Fibroblast of lung (primary cell): ENCODE data around the gene P4HTM. TPM values are rescaled to one million over a fixed set of nuclear protein-coding genes. Genes with fewer than 3 reads are reported as not detected.

Experiments
- DNase-seq, 2 donors: peaks; one replicate each; pipeline versions ENCODE4 v3.0.0 to v3.0.0-alpha.2; 2010; ENCODE audit warnings: low read depth in 2 of 2
- H2AFZ ChIP-seq: 2 replicates; pipeline ENCODE4 v1.5.1; 2012; ENCODE audit warnings: low read length, control low read depth, inconsistent platforms
- H3K27ac ChIP-seq: 2 replicates; pipeline ENCODE4 v1.5.1; 2011; ENCODE audit warnings: low read length, control low read depth; ENCODE audit not compliant: insufficient read depth
- H3K27me3 ChIP-seq: 2 replicates; pipeline ENCODE4 v1.5.1; 2011; ENCODE audit warnings: mild to moderate bottlenecking, low read length; ENCODE audit not compliant: control insufficient read depth, insufficient read depth
- H3K36me3 ChIP-seq: 2 replicates; pipeline ENCODE4 v1.5.1; 2011; ENCODE audit warnings: low read length; ENCODE audit not compliant: control insufficient read depth, insufficient read depth
- H3K4me1 ChIP-seq: 2 replicates; pipeline ENCODE4 v1.5.1; 2011; ENCODE audit warnings: low read length; ENCODE audit not compliant: control insufficient read depth, insufficient read depth; ENCODE audit errors: extremely low read depth
- H3K4me2 ChIP-seq: 2 replicates; pipeline ENCODE4 v1.5.1; 2011; ENCODE audit warnings: low read length, control low read depth; ENCODE audit not compliant: insufficient read depth; ENCODE audit errors: extremely low read depth
- H3K4me3 ChIP-seq, 4 experiments: fragments of 200-600 bp in 1 of 4; sonication (generic) in 1 of 4; replicated peaks in 1 of 4; 2 replicates each; pipeline ENCODE4 v1.5.1; 2011 to 2016; ENCODE audit warnings: low read length in 4 of 4, low read depth in 3 of 4, mild to moderate bottlenecking in 3 of 4, control low read depth in 2 of 4, inconsistent platforms in 1 of 4, mixed read lengths in 1 of 4; ENCODE audit not compliant: insufficient read depth in 1 of 4; ENCODE audit errors: control extremely low read depth in 1 of 4
- H3K79me2 ChIP-seq: 2 replicates; pipeline ENCODE4 v1.5.1; 2012; ENCODE audit warnings: mild to moderate bottlenecking, low read length, inconsistent platforms; ENCODE audit not compliant: control insufficient read depth, insufficient read depth
- H3K9ac ChIP-seq: 2 replicates; pipeline ENCODE4 v1.5.1; 2011; ENCODE audit warnings: mild to moderate bottlenecking, low read length, control low read depth; ENCODE audit not compliant: insufficient read depth
- H3K9me3 ChIP-seq: 2 replicates; pipeline ENCODE4 v1.5.1; 2012; ENCODE audit warnings: low read depth, low read length; ENCODE audit not compliant: control insufficient read depth, insufficient read depth
- H4K20me1 ChIP-seq: 2 replicates; pipeline ENCODE4 v1.5.1; 2011; ENCODE audit warnings: low read length; ENCODE audit not compliant: control insufficient read depth, insufficient read depth; ENCODE audit errors: extremely low read depth
- CTCF ChIP-seq, 2 donors: IDR thresholded peaks in 1 of 2; conservative IDR thresholded peaks in 1 of 2; 1 replicate in 1 of 2; 2 replicates in 1 of 2; pipeline ENCODE4 v1.5.1; 2011 to 2012; ENCODE audit warnings: low read length in 2 of 2, control low read depth in 1 of 2, inconsistent platforms in 1 of 2, low read depth in 1 of 2, mild to moderate bottlenecking in 1 of 2
- EZH2 ChIP-seq: IDR thresholded peaks from 2 replicates; pipeline ENCODE4 v1.5.1; 2012; ENCODE audit warnings: low read length, control low read depth, mild to moderate bottlenecking; ENCODE audit errors: missing control alignments
- polyA plus RNA-seq, 2 donors: library from polyadenylated mRNA; depleted of rRNA in 1 of 2; stranded (reverse) in 1 of 2; unstranded in 1 of 2; fragments of >200 nt; gene quantifications; 2 replicates each; pipeline ENCODE4 v1.2.1, GENCODE V29; 2011 to 2012; ENCODE audit warnings: missing spikeins in 1 of 2
- total RNA-seq: library from RNA; depleted of rRNA; stranded (reverse); fragments of >200 nt; gene quantifications from 2 replicates; pipeline ENCODE4 v1.2.1, GENCODE V29; 2014

P4HTM gene
- total and polyA plus RNA-seq, 2 donors (not counting 1 experiment from before 2014, with no cell fraction given), result 16.2 to 46.7 TPM

- H3K4me1 ChIP-seq, result peaks cover 5% of the 10 kb centered on the region
- no peaks in the 10 kb centered on the region for H4K20me1 ChIP-seq
- peaks cover 9% of the 10 kb centered on the region for H3K36me3 ChIP-seq
- no peaks in the 10 kb centered on the region for H3K9me3 ChIP-seq
- peaks cover 14% of the 10 kb centered on the region for H3K79me2 ChIP-seq
- no peak overlapping the region for H3K9ac ChIP-seq
- DNase-seq, result peak in 1 of 2 donors; percentile 43
- TF ChIP-seq CTCF (conservative IDR thresholded peaks at IDR 0.05 in 1 of 2, IDR thresholded peaks at IDR 0.05 in 1 of 2; ENCODE audit: low read depth in 1 of 2, low read length in 2 of 2) (no peak), EZH2 (no peak)
- no peak overlapping the region for H2AFZ ChIP-seq
- H3K27me3 ChIP-seq, result no peaks in the 10 kb centered on the region
- H3K27ac ChIP-seq, result no peak overlapping the region
- H3K4me3 ChIP-seq, result no peak overlapping the region
- no peak overlapping the region for H3K4me2 ChIP-seq
These were observed 42.7 kb downstream of the P4HTM start for GRCh38 chr3:49032646-49033304.

- Histone ChIP-seq H3K4me1 (no peaks in the 10 kb centered on the region), H3K36me3 (peaks cover 9% of the 10 kb centered on the region), H3K4me2 (no peak overlapping the region), H3K27me3 (no peaks in the 10 kb centered on the region), H3K9ac (no peak overlapping the region), H3K27ac (no peak overlapping the region), H3K79me2 (no peaks in the 10 kb centered on the region), H3K9me3 (no peaks in the 10 kb centered on the region), H3K4me3 (no peak overlapping the region), H2AFZ (no peak overlapping the region), H4K20me1 (no peaks in the 10 kb centered on the region)
- TF ChIP-seq EZH2 (no peak), CTCF (conservative IDR thresholded peaks at IDR 0.05 in 1 of 2, IDR thresholded peaks at IDR 0.05 in 1 of 2; ENCODE audit: low read depth in 1 of 2, low read length in 2 of 2) (no peak)
- no peak for DNase-seq
These were observed 44.6 kb downstream of the P4HTM start for GRCh38 chr3:49034650-49035049.

GRCh38 chr3:49035281-49035680 is 45.2 kb downstream of the P4HTM start:
- TF ChIP-seq CTCF (conservative IDR thresholded peaks at IDR 0.05 in 1 of 2, IDR thresholded peaks at IDR 0.05 in 1 of 2; ENCODE audit: low read depth in 1 of 2, low read length in 2 of 2), result no peak
- no peak for TF ChIP-seq EZH2
- no peaks in the 10 kb centered on the region for H3K4me1 ChIP-seq
- no peaks in the 10 kb centered on the region for H4K20me1 ChIP-seq
- no peak for DNase-seq
- no peaks in the 10 kb centered on the region for H3K9me3 ChIP-seq
- no peak overlapping the region for H3K27ac ChIP-seq
- H3K36me3 ChIP-seq, result peaks cover 9% of the 10 kb centered on the region
- no peaks in the 10 kb centered on the region for H3K79me2 ChIP-seq
- no peak overlapping the region for H3K4me2 ChIP-seq
- H3K4me3 ChIP-seq, result no peak overlapping the region
- H3K9ac ChIP-seq, result no peak overlapping the region
- no peak overlapping the region for H2AFZ ChIP-seq
- no peaks in the 10 kb centered on the region for H3K27me3 ChIP-seq
